IPS DF 6.9 (cell line): ENCODE measurements around the gene ACTR2.

Source experiments
- DNase-seq: peaks from one replicate; pipeline ENCODE4 v3.0.0-alpha.2; 2013; ENCODE audit warnings: low read depth, low spot score
- H3K27ac ChIP-seq: one replicate; pipeline ENCODE4 v1.5.1; 2013; ENCODE audit warnings: low read length, control low read depth
- H3K27me3 ChIP-seq: 2 replicates; pipeline ENCODE4 v1.6.1; 2013; ENCODE audit warnings: mild to moderate bottlenecking, low read length; ENCODE audit not compliant: control insufficient read depth, insufficient read depth
- H3K36me3 ChIP-seq: 2 replicates; pipeline ENCODE4 v1.6.1; 2013; ENCODE audit warnings: low read length; ENCODE audit not compliant: control insufficient read depth, insufficient read depth
- H3K4me1 ChIP-seq: 2 replicates; pipeline ENCODE4 v1.6.1; 2013; ENCODE audit warnings: low read length; ENCODE audit not compliant: control insufficient read depth, insufficient read depth
- H3K4me3 ChIP-seq: 2 replicates; pipeline ENCODE4 v1.5.1; 2013; ENCODE audit warnings: mild to moderate bottlenecking, low read length
- H3K9me3 ChIP-seq: 2 replicates; pipeline ENCODE4 v1.6.1; 2013; ENCODE audit warnings: low read length, inconsistent platforms; ENCODE audit not compliant: control insufficient read depth, insufficient read depth
- WGBS: extraction: QIAGEN DNeasy Blood & Tissue Kit; methylation state at CpG from one replicate; pipeline ENCODE4 v1.1.7; 2013; ENCODE audit warnings: mixed read lengths, missing lambda C conversion rate; ENCODE audit not compliant: insufficient read length, insufficient coverage; 5-methylcytosine and 5-hydroxymethylcytosine counted together

Gene ACTR2

GRCh38 chr2:65263262-65263661 is 35.6 kb downstream of the ACTR2 start:
- no CpG with 5 or more reads among the region's 1 CpG for WGBS
- no peak overlapping the region for H3K27ac ChIP-seq
- no peaks in the 10 kb centered on the region for H3K27me3 ChIP-seq
- DNase-seq = no peak
- no peak overlapping the region for H3K4me3 ChIP-seq
- peaks cover 2% of the 10 kb centered on the region; the same call in 1 of the 2 replicates for H3K36me3 ChIP-seq
- no peaks in the 10 kb centered on the region for H3K4me1 ChIP-seq
- H3K9me3 ChIP-seq = no peaks in the 10 kb centered on the region

- WGBS = no CpG with 5 or more reads among the region's 7 CpGs
- Histone ChIP-seq H3K4me1 (no peaks in the 10 kb centered on the region), H3K4me3 (no peak overlapping the region), H3K36me3 (peaks cover 2% of the 10 kb centered on the region; the same call in 1 of the 2 replicates), H3K9me3 (no peaks in the 10 kb centered on the region), H3K27ac (no peak overlapping the region), H3K27me3 (no peaks in the 10 kb centered on the region)
- DNase-seq = no peak
Measured at GRCh38 chr2:65263986-65264385, 36.4 kb downstream of the ACTR2 start.

- DNase-seq = peak; percentile 47
- Histone ChIP-seq H3K36me3 (peaks cover 2% of the 10 kb centered on the region; the same call in 1 of the 2 replicates), H3K9me3 (no peaks in the 10 kb centered on the region), H3K4me3 (no peak overlapping the region), H3K27ac (no peak overlapping the region), H3K27me3 (no peaks in the 10 kb centered on the region), H3K4me1 (no peaks in the 10 kb centered on the region)
- WGBS = no CpG with 5 or more reads among the region's 8 CpGs
Measured at GRCh38 chr2:65264821-65265670, 37.4 kb downstream of the ACTR2 start.

GRCh38 chr2:65265671-65266045 is 38.0 kb downstream of the ACTR2 start:
- H3K4me1 ChIP-seq = no peaks in the 10 kb centered on the region
- no peak overlapping the region for H3K4me3 ChIP-seq
- H3K27ac ChIP-seq = no peak overlapping the region
- H3K27me3 ChIP-seq = no peaks in the 10 kb centered on the region
- peaks cover 2% of the 10 kb centered on the region; the same call in 1 of the 2 replicates for H3K36me3 ChIP-seq
- DNase-seq = no peak
- H3K9me3 ChIP-seq = no peaks in the 10 kb centered on the region

- Histone ChIP-seq H3K4me1 (no peaks in the 10 kb centered on the region), H3K27me3 (no peaks in the 10 kb centered on the region), H3K27ac (no peak overlapping the region), H3K4me3 (no peak overlapping the region), H3K9me3 (no peaks in the 10 kb centered on the region), H3K36me3 (peaks cover 2% of the 10 kb centered on the region; the same call in 1 of the 2 replicates)
- no peak for DNase-seq
- no CpG with 5 or more reads among the region's 1 CpG for WGBS
Measured at GRCh38 chr2:65267008-65267407, 39.4 kb downstream of the ACTR2 start.

- Histone ChIP-seq H3K4me3 (no peak overlapping the region), H3K27me3 (peaks cover 8% of the 10 kb centered on the region; the same call in 1 of the 2 replicates), H3K9me3 (no peaks in the 10 kb centered on the region), H3K27ac (no peak overlapping the region), H3K36me3 (peaks cover 2% of the 10 kb centered on the region; the same call in 1 of the 2 replicates), H3K4me1 (no peaks in the 10 kb centered on the region)
- no CpG with 5 or more reads among the region's 4 CpGs for WGBS
- DNase-seq = no peak
Measured at GRCh38 chr2:65268957-65269356, 41.3 kb downstream of the ACTR2 start.

- Histone ChIP-seq H3K36me3 (no peaks in the 10 kb centered on the region), H3K4me3 (no peak overlapping the region), H3K4me1 (no peaks in the 10 kb centered on the region; the same call in 1 of the 2 replicates), H3K27me3 (peaks cover 42% of the 10 kb centered on the region), H3K9me3 (no peaks in the 10 kb centered on the region), H3K27ac (no peak overlapping the region)
- WGBS = no CpG with 5 or more reads among the region's 8 CpGs
- no peak for DNase-seq
Measured at GRCh38 chr2:65273344-65273743, 45.7 kb downstream of the ACTR2 start.

GRCh38 chr2:65275141-65275915 is 47.7 kb downstream of the ACTR2 start:
- Histone ChIP-seq H3K27me3 (peaks cover 54% of the 10 kb centered on the region), H3K27ac (no peak overlapping the region), H3K4me3 (no peak overlapping the region), H3K4me1 (no peaks in the 10 kb centered on the region; the same call in 1 of the 2 replicates), H3K36me3 (no peaks in the 10 kb centered on the region), H3K9me3 (no peaks in the 10 kb centered on the region)
- WGBS = no CpG with 5 or more reads among the region's 4 CpGs
- peak; percentile 47 for DNase-seq

- WGBS = no CpG with 5 or more reads among the region's 5 CpGs
- peaks cover 54% of the 10 kb centered on the region for H3K27me3 ChIP-seq
- H3K4me3 ChIP-seq = no peak overlapping the region
- no peak overlapping the region for H3K27ac ChIP-seq
- H3K36me3 ChIP-seq = no peaks in the 10 kb centered on the region
- no peaks in the 10 kb centered on the region for H3K9me3 ChIP-seq
- no peaks in the 10 kb centered on the region; the same call in 1 of the 2 replicates for H3K4me1 ChIP-seq
- DNase-seq = no peak
Measured at GRCh38 chr2:65276609-65277008, 49.0 kb downstream of the ACTR2 start.

- H3K4me1 ChIP-seq = no peaks in the 10 kb centered on the region; the same call in 1 of the 2 replicates
- no peak overlapping the region for H3K27ac ChIP-seq
- no peak overlapping the region for H3K4me3 ChIP-seq
- no CpG with 5 or more reads among the region's 3 CpGs for WGBS
- DNase-seq = no peak
- no peaks in the 10 kb centered on the region for H3K9me3 ChIP-seq
- no peaks in the 10 kb centered on the region for H3K36me3 ChIP-seq
- H3K27me3 ChIP-seq = peaks cover 54% of the 10 kb centered on the region
Measured at GRCh38 chr2:65277118-65277517, 49.5 kb downstream of the ACTR2 start.
